ENCODE data around the gene MAGEA2.
"Not testable (repeated sequence)": the region's sequence is repeated elsewhere in the genome, so short reads cannot be mapped to it uniquely, and the experiment has no call there.

The MAGEA2 gene, protein sequence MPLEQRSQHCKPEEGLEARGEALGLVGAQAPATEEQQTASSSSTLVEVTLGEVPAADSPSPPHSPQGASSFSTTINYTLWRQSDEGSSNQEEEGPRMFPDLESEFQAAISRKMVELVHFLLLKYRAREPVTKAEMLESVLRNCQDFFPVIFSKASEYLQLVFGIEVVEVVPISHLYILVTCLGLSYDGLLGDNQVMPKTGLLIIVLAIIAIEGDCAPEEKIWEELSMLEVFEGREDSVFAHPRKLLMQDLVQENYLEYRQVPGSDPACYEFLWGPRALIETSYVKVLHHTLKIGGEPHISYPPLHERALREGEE

DNA sequence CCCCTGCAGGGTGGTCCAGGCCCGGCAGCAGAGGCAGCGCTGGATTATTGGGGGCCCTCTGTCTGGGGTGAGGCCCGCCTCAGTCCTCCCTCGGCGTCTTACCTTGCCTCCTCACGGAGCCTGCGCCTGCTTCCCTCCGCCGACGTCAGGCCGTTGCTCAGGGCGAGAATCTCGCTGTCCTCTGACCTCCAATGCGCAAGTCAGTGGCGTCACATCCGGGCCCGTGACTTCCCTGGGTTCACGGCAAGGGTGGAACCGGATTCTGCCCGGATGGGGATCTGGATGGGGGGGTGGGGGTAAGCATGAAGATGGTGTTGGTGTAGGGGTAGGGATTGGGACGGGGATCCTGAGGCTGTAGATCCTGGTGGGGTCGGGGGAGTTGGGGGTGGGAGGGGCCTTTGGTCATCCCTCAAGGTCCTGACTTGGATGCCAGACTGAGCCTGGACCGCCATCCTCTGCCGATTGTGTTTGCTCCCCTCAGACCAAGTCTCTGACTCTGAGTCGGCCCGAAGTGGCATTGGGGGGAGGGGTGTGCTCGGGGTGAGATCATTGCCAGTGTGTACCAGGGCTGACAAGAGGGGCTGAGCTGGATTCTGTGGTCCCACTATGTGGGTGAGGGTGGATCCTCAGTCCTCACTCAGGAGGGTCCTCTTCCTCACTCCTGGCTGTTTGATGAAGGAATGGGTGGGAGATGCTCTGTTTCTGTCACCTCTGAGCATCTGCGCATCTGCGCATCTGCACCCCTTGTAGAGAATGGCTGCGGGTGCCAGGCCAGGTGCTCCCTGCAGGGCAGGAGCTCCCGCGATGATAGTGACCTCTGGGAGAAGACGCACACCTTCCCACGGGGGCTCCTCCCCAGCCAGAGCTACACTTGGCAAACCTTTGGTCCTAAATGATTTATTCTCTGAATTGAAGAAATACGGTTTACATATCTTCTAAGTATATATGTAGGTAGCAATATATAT is at the start of gene MAGEA2:
Gene MAGEA2 (minus strand): TSS at position 157 of the 965 bp plus-strand sequence. CDS start 2,479 bp downstream, outside the sequence.
- not testable (repeated sequence) for DNase-seq (ENCODE audit: low read depth in 2 of 2)

DNA sequence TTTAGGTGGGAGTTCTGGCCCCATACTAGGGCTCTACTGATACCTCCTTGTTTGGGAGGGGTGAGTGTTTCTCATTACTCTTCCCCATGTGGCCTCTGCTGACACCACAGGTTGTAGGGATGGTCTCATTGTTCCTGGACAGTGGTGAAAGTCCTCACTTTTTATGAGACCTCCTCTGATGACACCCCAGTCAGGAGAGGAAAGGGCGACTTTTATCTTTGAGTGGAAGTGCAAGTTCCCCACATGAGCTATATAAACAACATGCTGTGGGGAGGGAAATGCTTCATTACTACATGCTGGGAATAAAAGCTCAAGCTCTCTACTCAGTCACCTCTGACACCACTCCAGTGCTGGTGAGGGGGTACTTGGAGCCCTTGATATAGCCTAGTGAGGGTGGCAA is 45.3 kb upstream of the MAGEA2 start:
- no peak for DNase-seq (ENCODE audit: low read depth in 2 of 2)

DNA sequence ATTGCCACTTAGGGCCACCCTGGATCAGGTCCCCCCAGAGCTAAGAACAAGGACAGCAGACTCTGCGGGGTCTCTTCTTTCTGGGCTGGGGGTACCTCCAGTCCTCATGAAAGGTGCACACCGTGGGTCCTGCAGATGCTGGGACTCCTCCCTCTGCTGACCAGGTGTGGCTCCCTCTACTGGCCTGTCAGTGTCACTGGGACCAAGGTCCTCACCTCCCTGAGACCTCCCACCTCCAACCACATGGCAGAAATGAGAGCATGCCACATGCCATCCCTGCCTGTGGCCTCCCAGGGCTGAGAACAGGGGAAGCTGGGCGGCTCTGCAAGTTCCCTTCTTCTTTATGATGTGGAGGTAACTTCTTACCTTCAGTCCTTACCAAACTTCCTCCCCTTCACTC is 33.4 kb upstream of the MAGEA2 start:
- not testable (repeated sequence) for DNase-seq (ENCODE audit: low read depth in 2 of 2)

DNA sequence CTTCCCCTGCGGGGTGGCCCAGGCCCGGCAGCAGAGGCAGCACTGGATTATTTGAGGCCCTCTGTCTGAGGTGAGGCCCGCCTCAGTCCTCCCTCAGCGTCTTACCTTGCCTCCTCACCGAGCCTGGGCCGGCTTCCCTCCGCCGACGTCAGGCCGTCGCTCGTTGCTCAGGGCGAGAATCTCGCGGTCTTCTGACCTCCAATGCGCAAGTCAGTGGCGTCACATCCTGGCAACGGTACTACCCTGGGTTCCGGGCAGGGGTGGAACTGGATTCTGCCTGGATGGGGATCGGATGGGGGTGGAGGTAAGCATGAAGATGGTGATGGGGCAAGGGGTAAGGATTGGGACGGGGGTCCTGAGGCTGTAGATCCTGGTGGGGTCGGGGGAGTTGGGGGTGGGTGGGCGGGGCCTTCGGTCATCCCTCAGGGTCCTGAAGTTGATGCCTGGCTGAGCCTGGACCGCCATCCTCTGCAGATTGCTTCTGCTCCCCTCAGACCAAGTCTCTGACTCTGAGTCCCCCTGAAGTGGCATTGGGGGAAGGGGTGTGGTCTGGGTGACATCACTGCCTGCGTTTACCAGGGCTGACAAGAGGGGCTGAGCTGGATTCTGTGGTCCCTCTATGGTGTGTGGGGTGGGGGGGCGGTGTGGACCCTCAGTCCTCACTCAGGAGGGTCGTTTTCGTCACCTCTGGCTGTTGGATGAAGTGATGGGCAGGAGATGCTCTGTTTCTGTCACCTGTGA is 16.1 kb upstream of the MAGEA2 start, which contains the start of gene MAGEA6:
Gene MAGEA6 (minus strand): TSS at position 141 of the 741 bp plus-strand sequence. CDS start 2,039 bp downstream, outside the sequence.
- not testable (repeated sequence) for DNase-seq (ENCODE audit: low read depth in 2 of 2)

DNA sequence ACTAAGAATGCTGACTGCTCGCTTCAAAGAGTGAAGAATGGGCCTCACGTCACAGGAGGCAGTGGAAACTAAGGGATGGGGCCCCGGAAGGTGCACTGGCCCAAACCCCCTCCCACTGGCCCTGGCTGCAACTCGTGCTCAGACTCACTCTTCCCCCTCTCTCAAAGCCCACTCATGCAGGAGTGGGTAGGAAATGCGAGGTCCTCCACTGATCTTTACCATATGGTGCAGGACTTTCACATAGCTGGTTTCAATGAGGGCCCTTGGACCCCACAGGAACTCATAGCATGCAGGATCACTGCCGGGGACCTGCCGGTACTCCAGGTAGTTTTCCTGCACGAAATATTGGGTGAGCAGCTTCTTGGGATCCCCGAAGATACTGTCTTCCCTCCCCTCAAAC is 12.9 kb upstream of the MAGEA2 start:
- DNase-seq (ENCODE audit: low read depth in 2 of 2): not testable (repeated sequence)

DNA sequence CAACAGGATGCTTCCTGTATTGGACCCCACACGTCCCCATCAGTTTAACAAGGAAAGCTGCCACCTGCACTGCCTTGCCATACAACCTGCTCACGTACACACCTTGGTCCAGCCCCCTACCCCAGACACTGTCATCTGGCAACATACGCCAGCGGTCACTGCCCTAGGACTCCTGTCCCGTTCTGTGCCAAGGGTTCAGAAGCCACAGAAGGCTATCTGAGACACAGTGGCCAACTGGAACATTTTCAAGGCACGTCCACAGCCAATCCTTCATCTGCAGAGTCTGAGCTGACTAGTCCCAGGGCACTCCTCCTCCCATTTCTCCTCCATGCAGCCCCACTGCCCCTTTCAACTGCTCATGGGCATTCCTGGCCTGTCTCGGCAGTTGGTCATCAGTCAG is 7.9 kb upstream of the MAGEA2 start:
- DNase-seq (ENCODE audit: low read depth in 2 of 2): not testable (repeated sequence)

DNA sequence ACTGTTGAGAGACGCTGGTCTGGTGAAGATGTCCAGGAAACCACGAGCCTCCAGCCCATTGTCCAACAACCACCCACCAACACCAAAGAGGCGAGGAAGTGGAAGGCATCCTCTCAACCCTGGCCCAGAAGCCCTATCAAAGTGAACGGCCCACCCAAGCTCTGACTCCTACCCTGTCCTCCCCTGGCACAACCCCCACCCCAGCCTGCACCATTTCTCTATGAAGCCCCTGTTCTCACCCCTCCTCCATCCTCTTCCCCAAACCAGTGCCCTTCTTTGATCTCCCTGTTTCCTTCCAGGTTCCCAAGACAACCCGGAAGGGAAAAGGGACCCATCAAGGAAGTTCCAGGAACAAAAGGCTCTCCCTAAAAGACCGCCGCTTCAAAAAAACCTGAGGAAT is 5.9 kb upstream of the MAGEA2 start:
- DNase-seq (ENCODE audit: low read depth in 2 of 2): not testable (repeated sequence)

DNA sequence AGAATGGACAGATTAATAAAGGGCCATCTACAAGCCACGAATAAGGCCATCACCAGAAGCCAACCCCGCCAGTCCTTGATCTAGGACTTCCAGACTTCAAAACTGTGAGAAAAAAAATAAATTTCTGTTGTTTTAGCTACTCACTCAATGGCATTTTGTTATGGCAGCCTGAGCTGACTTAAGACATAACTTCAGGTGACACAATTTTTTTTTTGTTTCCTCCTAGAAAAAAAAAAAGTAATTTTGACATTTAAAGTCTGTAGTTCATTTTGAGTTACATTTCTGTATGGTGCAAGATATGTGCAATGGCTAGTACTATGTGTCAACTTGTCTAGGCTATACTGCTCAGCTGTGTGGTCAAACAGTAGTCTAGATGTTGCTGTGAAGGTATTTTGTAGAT is 5.3 kb upstream of the MAGEA2 start, which contains the start of gene CSAG3:
Gene CSAG3 (plus strand): TSS at position 301 of the 400 bp plus-strand sequence.
- not testable (repeated sequence) for DNase-seq (ENCODE audit: low read depth in 2 of 2)

DNA sequence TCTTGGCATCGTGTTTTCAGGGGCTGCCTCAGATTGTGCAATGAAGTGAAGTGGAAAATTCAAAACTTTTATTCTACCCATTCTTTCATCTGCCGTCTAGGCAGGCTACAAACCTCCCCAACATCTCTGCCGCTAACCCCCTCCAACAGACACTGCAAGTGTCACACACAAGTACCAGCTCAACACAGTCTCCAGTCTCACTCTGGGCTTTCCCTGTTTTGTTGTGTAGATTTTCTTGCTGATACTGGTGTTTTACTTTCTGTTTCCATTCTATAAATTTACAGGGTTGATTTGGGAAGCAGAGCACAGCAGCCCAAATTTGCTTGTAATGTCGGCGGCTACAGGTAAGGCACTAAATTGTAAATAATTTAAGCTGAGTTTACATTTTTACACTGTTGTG is 1.2 kb upstream of the MAGEA2 start:
- DNase-seq (ENCODE audit: low read depth in 2 of 2): not testable (repeated sequence)

DNA sequence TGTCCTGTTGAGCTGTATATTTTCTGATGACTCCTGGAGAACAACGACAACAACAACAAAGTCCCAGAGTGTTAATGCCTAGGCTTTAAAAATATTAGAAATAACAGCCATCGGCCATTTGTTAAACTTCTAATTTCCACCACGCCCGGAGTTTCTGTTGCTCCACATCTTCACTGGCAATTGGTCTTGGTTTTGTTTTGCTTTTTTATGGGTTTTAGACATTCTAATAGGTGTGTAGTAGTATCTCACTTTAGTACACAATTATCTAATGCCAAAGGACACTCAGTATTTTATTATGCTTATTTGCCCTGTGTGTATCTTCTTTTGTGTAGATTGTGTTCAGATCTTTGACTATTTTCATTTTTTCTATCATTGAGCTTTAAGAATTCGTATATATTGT is 15.1 kb downstream of the MAGEA2 start:
- DNase-seq (ENCODE audit: low read depth in 2 of 2): no peak

DNA sequence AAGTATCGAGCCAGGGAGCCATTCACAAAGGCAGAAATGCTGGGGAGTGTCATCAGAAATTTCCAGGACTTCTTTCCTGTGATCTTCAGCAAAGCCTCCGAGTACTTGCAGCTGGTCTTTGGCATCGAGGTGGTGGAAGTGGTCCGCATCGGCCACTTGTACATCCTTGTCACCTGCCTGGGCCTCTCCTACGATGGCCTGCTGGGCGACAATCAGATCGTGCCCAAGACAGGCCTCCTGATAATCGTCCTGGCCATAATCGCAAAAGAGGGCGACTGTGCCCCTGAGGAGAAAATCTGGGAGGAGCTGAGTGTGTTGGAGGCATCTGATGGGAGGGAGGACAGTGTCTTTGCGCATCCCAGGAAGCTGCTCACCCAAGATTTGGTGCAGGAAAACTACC is 17.1 kb downstream of the MAGEA2 start:
- DNase-seq (ENCODE audit: low read depth in 2 of 2): not testable (repeated sequence)

DNA sequence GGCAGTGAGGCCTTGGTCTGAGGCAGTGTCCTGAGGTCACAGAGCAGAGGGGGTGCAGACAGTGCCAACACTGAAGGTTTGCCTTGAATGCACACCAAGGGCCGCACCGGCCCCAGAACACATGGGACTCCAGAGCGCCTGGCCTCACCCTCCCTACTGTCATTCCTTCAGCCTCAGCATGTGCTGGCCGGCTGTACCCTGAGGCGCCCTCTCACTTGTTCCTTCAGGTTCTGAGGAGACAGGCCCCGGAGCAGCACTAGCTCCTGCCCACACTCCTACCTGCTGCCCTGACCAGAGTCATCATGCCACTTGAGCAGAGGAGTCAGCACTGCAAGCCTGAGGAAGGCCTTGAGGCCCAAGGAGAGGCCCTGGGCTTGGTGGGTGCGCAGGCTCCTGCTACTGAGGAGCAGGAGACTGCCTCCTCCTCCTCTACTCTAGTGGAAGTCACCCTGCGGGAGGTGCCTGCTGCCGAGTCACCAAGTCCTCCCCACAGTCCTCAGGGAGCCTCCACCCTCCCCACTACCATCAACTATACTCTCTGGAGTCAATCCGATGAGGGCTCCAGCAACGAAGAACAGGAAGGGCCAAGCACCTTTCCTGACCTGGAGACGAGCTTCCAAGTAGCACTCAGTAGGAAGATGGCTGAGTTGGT is 17.7 kb downstream of the MAGEA2 start:
- DNase-seq (ENCODE audit: low read depth in 2 of 2): no peak

DNA sequence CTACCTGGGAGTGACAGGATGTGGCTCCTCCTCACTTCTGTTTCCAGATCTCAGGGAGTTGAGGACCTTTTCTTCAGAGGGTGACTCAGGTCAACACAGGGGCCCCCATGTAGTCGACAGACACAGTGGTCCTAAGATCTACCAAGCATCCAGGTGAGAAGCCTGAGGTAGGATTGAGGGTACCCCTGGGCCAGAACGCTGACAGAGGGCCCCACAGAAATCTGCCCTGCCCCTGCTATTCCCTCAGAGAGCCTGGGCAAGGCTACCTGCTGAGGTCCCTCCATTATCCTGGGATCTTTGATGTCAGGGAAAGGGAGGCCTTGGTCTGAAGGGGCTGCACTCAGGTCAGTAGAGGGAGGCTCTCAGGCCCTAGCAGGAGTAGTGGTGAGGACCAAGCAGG is 18.5 kb downstream of the MAGEA2 start:
- DNase-seq (ENCODE audit: low read depth in 2 of 2): no peak

DNA sequence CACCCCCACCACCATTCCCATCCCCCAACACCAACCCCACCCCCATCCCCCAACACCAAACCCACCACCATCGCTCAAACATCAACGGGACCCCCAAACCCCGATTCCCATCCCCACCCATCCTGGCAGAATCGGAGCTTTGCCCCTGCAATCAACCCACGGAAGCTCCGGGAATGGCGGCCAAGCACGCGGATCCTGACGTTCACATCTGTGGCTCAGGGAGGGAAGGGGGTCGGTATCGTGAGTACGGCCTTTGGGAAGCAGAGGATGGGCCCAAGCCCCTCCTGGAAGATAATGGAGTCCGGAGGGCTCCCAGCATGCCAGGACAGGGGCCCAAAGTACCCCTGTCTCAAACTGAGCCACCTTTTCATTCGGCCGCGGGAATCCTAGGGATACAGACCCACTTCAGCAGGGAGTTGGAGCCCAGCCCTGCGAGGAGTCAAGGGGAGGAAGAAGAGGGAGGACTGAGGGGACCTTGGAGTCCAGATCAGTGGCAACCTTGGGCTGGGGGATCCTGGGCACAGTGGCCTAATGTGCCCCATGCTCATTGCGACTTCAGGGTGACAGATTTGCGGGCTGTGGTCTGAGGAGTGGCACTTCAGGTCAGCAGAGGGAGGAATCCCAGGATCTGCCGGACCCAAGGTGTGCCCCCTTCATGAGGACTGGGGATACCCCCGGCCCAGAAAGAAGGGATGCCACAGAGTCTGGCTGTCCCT is 19.3 kb downstream of the MAGEA2 start:
- not testable (repeated sequence) for DNase-seq (ENCODE audit: low read depth in 2 of 2)

DNA sequence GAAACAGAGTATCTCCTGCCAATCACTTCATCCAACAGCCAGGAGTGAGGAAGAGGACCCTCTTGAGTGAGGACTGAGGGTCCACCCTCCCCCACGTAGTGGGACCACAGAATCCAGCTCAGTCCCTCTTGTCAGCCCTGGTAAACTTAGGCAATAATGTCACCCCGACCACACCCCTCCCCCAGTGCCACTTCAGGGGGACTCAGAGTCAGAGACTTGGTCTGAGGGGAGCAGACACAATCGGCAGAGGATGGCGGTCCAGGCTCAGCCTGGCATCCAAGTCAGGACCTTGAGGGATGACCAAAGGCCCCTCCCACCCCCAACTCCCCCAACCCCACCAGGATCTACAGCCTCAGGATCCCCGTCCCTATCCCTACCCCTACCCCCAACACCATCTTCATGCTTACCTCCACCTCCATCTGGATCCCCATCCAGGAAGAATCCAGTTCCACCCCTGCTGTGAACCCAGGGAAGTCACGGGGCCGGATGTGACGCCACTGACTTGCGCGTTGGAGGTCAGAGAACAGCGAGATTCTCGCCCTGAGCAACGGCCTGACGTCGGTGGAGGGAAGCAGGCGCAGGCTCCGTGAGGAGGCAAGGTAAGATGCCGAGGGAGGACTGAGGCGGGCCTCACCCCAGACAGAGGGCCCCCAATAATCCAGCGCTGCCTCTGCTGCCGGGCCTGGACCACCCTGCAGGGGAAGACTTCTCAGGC is 20.2 kb downstream of the MAGEA2 start, which contains the start of the genes CSAG1 and MAGEA12:
Gene CSAG1 (minus strand): TSS at position 461 of the 715 bp plus-strand sequence. CDS start 1,261 bp downstream, outside the sequence.
Gene MAGEA12 (plus strand): TSS at position 497 of the 715 bp plus-strand sequence. CDS start 2,405 bp downstream, outside the sequence.
- DNase-seq (ENCODE audit: low read depth in 2 of 2): no peak

DNA sequence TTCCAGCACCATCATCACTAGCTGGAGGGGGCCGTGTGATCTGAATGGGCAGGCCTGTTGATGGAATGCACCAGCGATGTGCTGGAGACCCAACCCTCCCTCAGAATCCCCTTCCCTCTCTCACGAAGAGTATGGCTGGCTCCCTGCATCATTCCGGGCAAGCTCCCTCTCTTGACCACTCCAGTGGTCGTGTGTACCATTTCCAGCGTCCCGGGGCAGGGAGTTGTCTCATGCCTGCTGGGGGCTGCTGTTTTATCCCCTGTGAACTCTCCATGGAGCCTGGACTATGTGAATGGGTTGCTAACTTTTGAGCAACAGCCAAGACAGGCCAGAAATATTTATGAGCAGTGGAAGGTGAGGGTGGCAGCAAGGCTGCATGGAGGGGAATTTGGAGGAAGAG is 28.2 kb downstream of the MAGEA2 start:
- DNase-seq (ENCODE audit: low read depth in 2 of 2): no peak

DNA sequence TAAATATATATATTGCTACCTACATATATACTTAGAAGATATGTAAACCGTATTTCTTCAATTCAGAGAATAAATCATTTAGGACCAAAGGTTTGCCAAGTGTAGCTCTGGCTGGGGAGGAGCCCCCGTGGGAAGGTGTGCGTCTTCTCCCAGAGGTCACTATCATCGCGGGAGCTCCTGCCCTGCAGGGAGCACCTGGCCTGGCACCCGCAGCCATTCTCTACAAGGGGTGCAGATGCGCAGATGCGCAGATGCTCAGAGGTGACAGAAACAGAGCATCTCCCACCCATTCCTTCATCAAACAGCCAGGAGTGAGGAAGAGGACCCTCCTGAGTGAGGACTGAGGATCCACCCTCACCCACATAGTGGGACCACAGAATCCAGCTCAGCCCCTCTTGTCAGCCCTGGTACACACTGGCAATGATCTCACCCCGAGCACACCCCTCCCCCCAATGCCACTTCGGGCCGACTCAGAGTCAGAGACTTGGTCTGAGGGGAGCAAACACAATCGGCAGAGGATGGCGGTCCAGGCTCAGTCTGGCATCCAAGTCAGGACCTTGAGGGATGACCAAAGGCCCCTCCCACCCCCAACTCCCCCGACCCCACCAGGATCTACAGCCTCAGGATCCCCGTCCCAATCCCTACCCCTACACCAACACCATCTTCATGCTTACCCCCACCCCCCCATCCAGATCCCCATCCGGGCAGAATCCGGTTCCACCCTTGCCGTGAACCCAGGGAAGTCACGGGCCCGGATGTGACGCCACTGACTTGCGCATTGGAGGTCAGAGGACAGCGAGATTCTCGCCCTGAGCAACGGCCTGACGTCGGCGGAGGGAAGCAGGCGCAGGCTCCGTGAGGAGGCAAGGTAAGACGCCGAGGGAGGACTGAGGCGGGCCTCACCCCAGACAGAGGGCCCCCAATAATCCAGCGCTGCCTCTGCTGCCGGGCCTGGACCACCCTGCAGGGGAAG is 39.5 kb downstream of the MAGEA2 start, which contains the start of gene MAGEA2B:
Gene MAGEA2B (plus strand): TSS at position 814 of the 973 bp plus-strand sequence. CDS start 2,479 bp downstream, outside the sequence.
- not testable (repeated sequence) for DNase-seq (ENCODE audit: low read depth in 2 of 2)

DNA sequence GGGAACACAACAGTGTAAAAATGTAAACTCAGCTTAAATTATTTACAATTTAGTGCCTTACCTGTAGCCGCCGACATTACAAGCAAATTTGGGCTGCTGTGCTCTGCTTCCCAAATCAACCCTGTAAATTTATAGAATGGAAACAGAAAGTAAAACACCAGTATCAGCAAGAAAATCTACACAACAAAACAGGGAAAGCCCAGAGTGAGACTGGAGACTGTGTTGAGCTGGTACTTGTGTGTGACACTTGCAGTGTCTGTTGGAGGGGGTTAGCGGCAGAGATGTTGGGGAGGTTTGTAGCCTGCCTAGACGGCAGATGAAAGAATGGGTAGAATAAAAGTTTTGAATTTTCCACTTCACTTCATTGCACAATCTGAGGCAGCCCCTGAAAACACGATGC is 40.4 kb downstream of the MAGEA2 start:
- DNase-seq (ENCODE audit: low read depth in 2 of 2): not testable (repeated sequence)
